ENCODE results near the gene ADAM10. TPM values are rescaled to one million over a fixed set of nuclear protein-coding genes. Genes with fewer than 3 reads are reported as not detected.

Gene ADAM10
- total RNA-seq, 1 experiment from 2014 or later = 133 TPM

DNA sequence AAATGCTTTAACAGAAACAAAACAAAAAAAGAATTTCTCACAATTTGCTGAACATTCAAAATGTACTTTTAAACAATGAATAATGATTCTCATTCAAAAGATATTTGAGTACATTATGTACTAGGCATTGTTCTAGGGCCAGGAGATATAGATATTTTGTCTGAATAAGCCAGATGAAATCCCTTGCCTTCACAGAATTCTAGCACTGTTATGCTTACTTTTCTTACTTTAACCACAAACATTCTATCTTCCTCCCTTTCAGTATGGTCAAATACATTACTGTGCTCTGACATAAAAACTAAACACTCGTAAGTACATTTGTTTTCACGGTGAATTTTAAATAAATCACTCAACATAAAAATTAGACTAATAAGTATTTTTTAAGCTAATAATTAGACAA is 116.7 kb downstream of the ADAM10 start:
- CTCF ChIA-PET = no interaction called here
- no peak overlapping the region for H3K27ac Mint-ChIP-seq
- H3K27me3 Mint-ChIP-seq (ENCODE audit: low read depth) = no peaks in the 10 kb centered on the region
- H3K4me1 Mint-ChIP-seq = no peaks in the 10 kb centered on the region
- DNase-seq (ENCODE audit: low spot score) = no peak
- peaks cover 2% of the 10 kb centered on the region for H3K36me3 Mint-ChIP-seq
- POLR2A ChIA-PET = no interaction called here
- H3K4me3 Mint-ChIP-seq = no peak overlapping the region
- no peak for ATAC-seq
- TF ChIP-seq, protein P1, sequence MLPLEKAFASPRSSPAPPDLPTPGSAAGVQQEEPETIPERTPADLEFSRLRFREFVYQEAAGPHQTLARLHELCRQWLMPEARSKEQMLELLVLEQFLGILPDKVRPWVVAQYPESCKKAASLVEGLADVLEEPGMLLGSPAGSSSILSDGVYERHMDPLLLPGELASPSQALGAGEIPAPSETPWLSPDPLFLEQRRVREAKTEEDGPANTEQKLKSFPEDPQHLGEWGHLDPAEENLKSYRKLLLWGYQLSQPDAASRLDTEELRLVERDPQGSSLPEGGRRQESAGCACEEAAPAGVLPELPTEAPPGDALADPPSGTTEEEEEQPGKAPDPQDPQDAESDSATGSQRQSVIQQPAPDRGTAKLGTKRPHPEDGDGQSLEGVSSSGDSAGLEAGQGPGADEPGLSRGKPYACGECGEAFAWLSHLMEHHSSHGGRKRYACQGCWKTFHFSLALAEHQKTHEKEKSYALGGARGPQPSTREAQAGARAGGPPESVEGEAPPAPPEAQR (CRISPR knock-in tag; IDR thresholded peaks at IDR 0.05) = no peak
- TF ChIP-seq ZNF423 (CRISPR knock-in tag; IDR thresholded peaks at IDR 0.05) = no peak
- no peak for TF ChIP-seq ZNF232 (CRISPR knock-in tag; IDR thresholded peaks at IDR 0.05)
- no peak for TF ChIP-seq FOXJ3 (CRISPR knock-in tag; IDR thresholded peaks at IDR 0.05; ENCODE audit: borderline replicate concordance)
- no peak for TF ChIP-seq ELF4 (CRISPR knock-in tag; IDR thresholded peaks at IDR 0.05; ENCODE audit: low read depth)
- no peak for TF ChIP-seq SOX15 (CRISPR knock-in tag; IDR thresholded peaks at IDR 0.05)
- TF ChIP-seq, protein P2, sequence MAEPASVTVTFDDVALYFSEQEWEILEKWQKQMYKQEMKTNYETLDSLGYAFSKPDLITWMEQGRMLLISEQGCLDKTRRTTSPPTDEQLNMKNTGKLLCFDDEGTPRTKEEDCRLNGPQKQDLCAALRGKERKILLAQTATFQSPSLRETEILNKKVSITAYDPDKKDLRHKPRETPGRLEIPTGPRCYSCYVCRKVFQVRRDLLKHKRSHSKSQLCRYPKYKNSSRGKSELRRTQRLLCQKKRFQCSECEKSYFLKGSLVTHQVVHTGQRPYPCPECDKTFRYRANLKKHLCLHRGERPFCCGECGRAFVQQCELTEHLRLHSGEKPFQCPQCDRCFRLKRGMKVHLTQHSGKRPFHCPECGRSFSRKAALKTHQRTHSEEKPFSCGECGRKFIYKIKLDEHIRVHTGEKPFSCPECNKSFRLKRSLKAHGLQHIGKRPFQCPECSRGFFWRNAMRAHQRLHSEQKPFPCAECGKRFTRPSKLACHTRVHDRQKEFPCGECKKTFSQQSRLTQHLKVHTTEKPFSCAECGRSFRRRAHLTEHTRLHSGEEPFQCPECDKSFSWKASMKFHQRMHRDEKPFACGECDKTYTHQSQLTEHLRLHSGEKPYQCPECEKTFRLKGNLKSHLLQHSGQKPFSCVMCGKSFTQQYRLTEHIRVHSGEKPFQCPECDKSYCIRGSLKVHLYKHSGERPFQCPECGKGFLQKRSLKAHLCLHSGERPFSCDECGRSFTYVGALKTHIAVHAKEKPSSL (CRISPR knock-in tag; conservative IDR thresholded peaks at IDR 0.05) = no peak
- no peak for TF ChIP-seq TP53 (CRISPR knock-in tag; IDR thresholded peaks at IDR 0.05)
- TF ChIP-seq SMAD4 (CRISPR knock-in tag; IDR thresholded peaks at IDR 0.05) = no peak
- TF ChIP-seq, protein P3, sequence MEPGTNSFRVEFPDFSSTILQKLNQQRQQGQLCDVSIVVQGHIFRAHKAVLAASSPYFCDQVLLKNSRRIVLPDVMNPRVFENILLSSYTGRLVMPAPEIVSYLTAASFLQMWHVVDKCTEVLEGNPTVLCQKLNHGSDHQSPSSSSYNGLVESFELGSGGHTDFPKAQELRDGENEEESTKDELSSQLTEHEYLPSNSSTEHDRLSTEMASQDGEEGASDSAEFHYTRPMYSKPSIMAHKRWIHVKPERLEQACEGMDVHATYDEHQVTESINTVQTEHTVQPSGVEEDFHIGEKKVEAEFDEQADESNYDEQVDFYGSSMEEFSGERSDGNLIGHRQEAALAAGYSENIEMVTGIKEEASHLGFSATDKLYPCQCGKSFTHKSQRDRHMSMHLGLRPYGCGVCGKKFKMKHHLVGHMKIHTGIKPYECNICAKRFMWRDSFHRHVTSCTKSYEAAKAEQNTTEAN (CRISPR knock-in tag; IDR thresholded peaks at IDR 0.05) = no peak
- no peak for TF ChIP-seq ZNF138 (CRISPR knock-in tag; conservative IDR thresholded peaks at IDR 0.05)
- TF ChIP-seq ZNF416 (CRISPR knock-in tag; IDR thresholded peaks at IDR 0.05) = no peak
- no peak for TF ChIP-seq TCF7 (CRISPR knock-in tag; IDR thresholded peaks at IDR 0.05; ENCODE audit: low read depth)
- no peaks in the 10 kb centered on the region for H3K9me3 Mint-ChIP-seq

DNA sequence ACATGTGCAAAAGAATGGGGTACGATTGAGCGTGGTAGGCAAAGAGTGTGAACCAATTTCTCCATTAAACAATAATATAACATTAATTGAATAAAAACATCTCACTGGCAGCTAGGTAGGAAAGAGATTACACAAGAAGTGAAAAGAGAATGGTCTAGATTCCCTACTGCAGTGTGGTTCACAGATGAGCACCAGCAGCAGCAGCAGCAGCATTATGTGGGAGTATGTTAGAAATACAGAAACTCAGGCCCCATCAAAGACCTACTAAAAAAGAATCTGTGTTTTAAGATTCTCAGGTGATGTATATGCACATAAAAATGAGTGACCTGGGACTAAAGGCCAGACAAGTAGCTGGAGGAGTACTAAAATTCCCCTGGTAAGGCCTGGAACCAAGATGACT is 118.2 kb downstream of the ADAM10 start:
- Mint-ChIP-seq H3K9me3 (no peaks in the 10 kb centered on the region), H3K36me3 (peaks cover 14% of the 10 kb centered on the region), H3K4me3 (no peak overlapping the region), H3K4me1 (no peaks in the 10 kb centered on the region), H3K27ac (no peak overlapping the region), H3K27me3 (ENCODE audit: low read depth) (no peaks in the 10 kb centered on the region)
- DNase-seq (ENCODE audit: low spot score) (no peak), ATAC-seq (no peak)
- POLR2A ChIA-PET = no interaction called here
- CTCF ChIA-PET = no interaction called here
- TF ChIP-seq TP53 (CRISPR knock-in tag; IDR thresholded peaks at IDR 0.05) (no peak), ELF4 (CRISPR knock-in tag; IDR thresholded peaks at IDR 0.05; ENCODE audit: low read depth) (no peak), HMGA2 (CRISPR knock-in tag; IDR thresholded peaks at IDR 0.05) (no peak), SP1 (CRISPR knock-in tag; conservative IDR thresholded peaks at IDR 0.05) (no peak), JUN (CRISPR knock-in tag; IDR thresholded peaks at IDR 0.05) (no peak), NR2C2 (CRISPR knock-in tag; IDR thresholded peaks at IDR 0.05) (no peak), GRHL2 (CRISPR knock-in tag; IDR thresholded peaks at IDR 0.05; ENCODE audit: insufficient replicate concordance, severe bottlenecking) (no peak)
- TF ChIP-seq, protein P4, sequence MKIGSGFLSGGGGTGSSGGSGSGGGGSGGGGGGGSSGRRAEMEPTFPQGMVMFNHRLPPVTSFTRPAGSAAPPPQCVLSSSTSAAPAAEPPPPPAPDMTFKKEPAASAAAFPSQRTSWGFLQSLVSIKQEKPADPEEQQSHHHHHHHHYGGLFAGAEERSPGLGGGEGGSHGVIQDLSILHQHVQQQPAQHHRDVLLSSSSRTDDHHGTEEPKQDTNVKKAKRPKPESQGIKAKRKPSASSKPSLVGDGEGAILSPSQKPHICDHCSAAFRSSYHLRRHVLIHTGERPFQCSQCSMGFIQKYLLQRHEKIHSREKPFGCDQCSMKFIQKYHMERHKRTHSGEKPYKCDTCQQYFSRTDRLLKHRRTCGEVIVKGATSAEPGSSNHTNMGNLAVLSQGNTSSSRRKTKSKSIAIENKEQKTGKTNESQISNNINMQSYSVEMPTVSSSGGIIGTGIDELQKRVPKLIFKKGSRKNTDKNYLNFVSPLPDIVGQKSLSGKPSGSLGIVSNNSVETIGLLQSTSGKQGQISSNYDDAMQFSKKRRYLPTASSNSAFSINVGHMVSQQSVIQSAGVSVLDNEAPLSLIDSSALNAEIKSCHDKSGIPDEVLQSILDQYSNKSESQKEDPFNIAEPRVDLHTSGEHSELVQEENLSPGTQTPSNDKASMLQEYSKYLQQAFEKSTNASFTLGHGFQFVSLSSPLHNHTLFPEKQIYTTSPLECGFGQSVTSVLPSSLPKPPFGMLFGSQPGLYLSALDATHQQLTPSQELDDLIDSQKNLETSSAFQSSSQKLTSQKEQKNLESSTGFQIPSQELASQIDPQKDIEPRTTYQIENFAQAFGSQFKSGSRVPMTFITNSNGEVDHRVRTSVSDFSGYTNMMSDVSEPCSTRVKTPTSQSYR (CRISPR knock-in tag; IDR thresholded peaks at IDR 0.05) = no peak
- TF ChIP-seq, protein P5, sequence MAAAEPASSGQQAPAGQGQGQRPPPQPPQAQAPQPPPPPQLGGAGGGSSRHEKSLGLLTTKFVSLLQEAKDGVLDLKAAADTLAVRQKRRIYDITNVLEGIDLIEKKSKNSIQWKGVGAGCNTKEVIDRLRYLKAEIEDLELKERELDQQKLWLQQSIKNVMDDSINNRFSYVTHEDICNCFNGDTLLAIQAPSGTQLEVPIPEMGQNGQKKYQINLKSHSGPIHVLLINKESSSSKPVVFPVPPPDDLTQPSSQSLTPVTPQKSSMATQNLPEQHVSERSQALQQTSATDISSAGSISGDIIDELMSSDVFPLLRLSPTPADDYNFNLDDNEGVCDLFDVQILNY (CRISPR knock-in tag; IDR thresholded peaks at IDR 0.05) = no peak
- TF ChIP-seq, protein P3 (CRISPR knock-in tag; IDR thresholded peaks at IDR 0.05) = no peak
- TF ChIP-seq, protein P2 (CRISPR knock-in tag; conservative IDR thresholded peaks at IDR 0.05) = no peak
- TF ChIP-seq, protein P6, sequence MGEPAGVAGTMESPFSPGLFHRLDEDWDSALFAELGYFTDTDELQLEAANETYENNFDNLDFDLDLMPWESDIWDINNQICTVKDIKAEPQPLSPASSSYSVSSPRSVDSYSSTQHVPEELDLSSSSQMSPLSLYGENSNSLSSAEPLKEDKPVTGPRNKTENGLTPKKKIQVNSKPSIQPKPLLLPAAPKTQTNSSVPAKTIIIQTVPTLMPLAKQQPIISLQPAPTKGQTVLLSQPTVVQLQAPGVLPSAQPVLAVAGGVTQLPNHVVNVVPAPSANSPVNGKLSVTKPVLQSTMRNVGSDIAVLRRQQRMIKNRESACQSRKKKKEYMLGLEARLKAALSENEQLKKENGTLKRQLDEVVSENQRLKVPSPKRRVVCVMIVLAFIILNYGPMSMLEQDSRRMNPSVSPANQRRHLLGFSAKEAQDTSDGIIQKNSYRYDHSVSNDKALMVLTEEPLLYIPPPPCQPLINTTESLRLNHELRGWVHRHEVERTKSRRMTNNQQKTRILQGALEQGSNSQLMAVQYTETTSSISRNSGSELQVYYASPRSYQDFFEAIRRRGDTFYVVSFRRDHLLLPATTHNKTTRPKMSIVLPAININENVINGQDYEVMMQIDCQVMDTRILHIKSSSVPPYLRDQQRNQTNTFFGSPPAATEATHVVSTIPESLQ (CRISPR knock-in tag; IDR thresholded peaks at IDR 0.05) = no peak
